Measurements from ENCODE around the gene ZFP91. TPM values are rescaled to one million over a fixed set of nuclear protein-coding genes. Genes with fewer than 3 reads are reported as not detected.

The ZFP91 gene
- total and polyA plus RNA-seq, 9 of the 15 experiments (the other 6 are each of a cell fraction or from before 2014, with no cell fraction given) = 17.6 to 58.3 (median 34.0) TPM

GRCh38 chr11:58640386-58641023 lies 61.6 kb downstream of the ZFP91 start:
- Histone ChIP-seq H3K9me1 (ENCODE audit: control insufficient read depth, insufficient read depth, low read length) (no peaks in the 10 kb centered on the region), H3K4me1 (replicated peaks in 1 of 2; ENCODE audit: control insufficient read depth in 2 of 2, insufficient read depth in 2 of 2, low read length in 2 of 2) (peaks cover 0 to 9% of the 10 kb centered on the region in 2 experiments; a peak in 3 of 5 replicates), H2AFZ (ENCODE audit: low read depth, low read length) (no peak overlapping the region), H3K36me3 (ENCODE audit: control insufficient read depth, insufficient read depth, low read length) (no peaks in the 10 kb centered on the region), H3K9ac (ENCODE audit: insufficient read depth in 1 of 2, low read depth in 2 of 2, low read length in 2 of 2) (no peak overlapping the region), H3K4me3 (no peak overlapping the region), H3K4me2 (ENCODE audit: insufficient read depth, low read length) (no peak overlapping the region), H3K27me3 (ENCODE audit: control insufficient read depth in 2 of 2, insufficient read depth in 2 of 2, low read length in 2 of 2) (no peaks in the 10 kb centered on the region), H3K27ac (ENCODE audit: extremely low read depth, low read depth, low read length) (no peak overlapping the region), H3K79me2 (ENCODE audit: control insufficient read depth, insufficient read depth, low read length) (no peaks in the 10 kb centered on the region), H4K20me1 (replicated peaks; ENCODE audit: control insufficient read depth, insufficient read depth, low read length) (no peaks in the 10 kb centered on the region), H3K9me3 (replicated peaks; ENCODE audit: control insufficient read depth, insufficient read depth, low read depth, low read length) (peaks cover 3% of the 10 kb centered on the region; the same call in 1 of the 2 replicates)
- ChIA-PET POLR2A (no interaction called here), CTCF (ENCODE audit: low intra/inter-chr PET ratio) (interaction anchor here (0.6 kb wide), 1 partner anchor 10 kb away, joined by 3 read pairs; no protein-coding TSS in a partner anchor)
- FAIRE-seq (no peak), DNase-seq (ENCODE audit: extremely low read depth in 1 of 4, low spot score in 3 of 4) (no peak), ATAC-seq (no peak)
- in situ Hi-C loops (cut with MboI) (loop anchor here (5.0 to 25.0 kb wide), 2 partner anchors 257 to 497 kb away; partner anchors contain the start of gene FAM111A), intact Hi-C loops (cut with micrococcal nuclease) (no loop called here)
- 0% methylated on average over 1 of the region's 1 CpG for WGBS (ENCODE audit: insufficient coverage, low coverage, missing lambda C conversion rate)
- no TSS peak for BruUV-seq (replicated peaks)
- 0 out of 2 replicates have a peak, but pooled peaks have one; percentile 8 for TF ChIP-seq REST (IDR thresholded peaks at IDR 0.05; ENCODE audit: borderline replicate concordance)
- TF ChIP-seq REST (CRISPR knock-in tag; IDR thresholded peaks at IDR 0.05; ENCODE audit: low read depth) = no peak
- no peak for TF ChIP-seq FOXA3 (CRISPR knock-in tag; conservative IDR thresholded peaks at IDR 0.05 in 1 of 2, IDR thresholded peaks at IDR 0.05 in 1 of 2)
- no peak for TF ChIP-seq ZNF561 (CRISPR knock-in tag; conservative IDR thresholded peaks at IDR 0.05)

Measured in K562 (cell line).